SK-N-SH treated with all-trans-retinoic acid at 6 μM for 48 hours (cell line): ENCODE data around the gene FAM81B.

ENCODE experiments used
- ARNTL ChIP-seq: fragments of 450-650 bp; formaldehyde crosslinking; IDR thresholded peaks from 2 replicates; pipeline ENCODE4 v1.5.0; 2020; ENCODE audit warnings: low read depth, mild to moderate bottlenecking, moderate library complexity, borderline replicate concordance
- PPARA ChIP-seq: fragments of 250-450 bp; sonication (Bioruptor Pico); IDR thresholded peaks from 2 replicates; pipeline ENCODE4 v1.5.0; 2020; ENCODE audit warnings: mild to moderate bottlenecking, borderline replicate concordance
- RARB ChIP-seq: fragments of 250-450 bp; sonication (Bioruptor Pico); IDR thresholded peaks from 2 replicates; pipeline ENCODE4 v1.8.0; 2021; ENCODE audit warnings: mild to moderate bottlenecking, moderate library complexity
- TOX ChIP-seq: fragments of 250-450 bp; sonication (Bioruptor Pico); IDR thresholded peaks from 2 replicates; pipeline ENCODE4 v1.8.0; 2021; ENCODE audit warnings: mild to moderate bottlenecking, moderate library complexity, borderline replicate concordance
- ZFP30 ChIP-seq: fragments of 450-650 bp; formaldehyde crosslinking; IDR thresholded peaks from 2 replicates; pipeline ENCODE4 v1.5.0; 2022; ENCODE audit warnings: mild to moderate bottlenecking, moderate library complexity
- TF ChIP-seq, protein P1 (sequence below): fragments of 250-450 bp; sonication (Bioruptor Pico); IDR thresholded peaks from 2 replicates; pipeline ENCODE4 v1.8.0; 2021; ENCODE audit warnings: low read depth, mild to moderate bottlenecking, moderate library complexity, borderline replicate concordance

DNA sequence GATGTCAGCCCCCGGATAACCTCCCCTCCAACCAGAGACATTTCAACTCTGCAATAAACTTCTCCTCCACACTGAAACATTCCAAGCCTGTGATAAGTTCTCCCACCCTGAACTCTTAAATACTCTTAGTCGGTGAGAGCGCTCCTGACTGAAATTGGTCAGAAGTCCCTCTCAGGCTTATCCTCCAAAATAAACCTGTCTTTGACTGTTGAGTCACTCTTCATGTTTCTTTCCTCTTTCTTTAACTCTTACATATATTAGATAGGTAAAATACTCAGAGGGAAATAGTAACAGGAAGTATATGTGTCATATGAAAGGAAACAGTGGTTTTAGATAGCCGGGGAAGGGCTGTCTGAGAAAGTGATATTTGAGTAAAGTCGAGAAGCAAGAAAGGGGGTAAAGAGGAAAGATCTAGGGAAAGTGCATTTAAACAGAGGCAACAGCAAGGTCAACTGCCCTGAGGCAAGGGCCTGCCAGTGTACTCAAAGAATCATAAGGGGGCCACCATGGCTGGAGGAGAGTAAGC lies 11.0 kb upstream of the FAM81B start:
- TF ChIP-seq ZFP30 (CRISPR knock-in tag), result no peak
- no peak for TF ChIP-seq ARNTL (CRISPR knock-in tag)
- TF ChIP-seq, protein P1, sequence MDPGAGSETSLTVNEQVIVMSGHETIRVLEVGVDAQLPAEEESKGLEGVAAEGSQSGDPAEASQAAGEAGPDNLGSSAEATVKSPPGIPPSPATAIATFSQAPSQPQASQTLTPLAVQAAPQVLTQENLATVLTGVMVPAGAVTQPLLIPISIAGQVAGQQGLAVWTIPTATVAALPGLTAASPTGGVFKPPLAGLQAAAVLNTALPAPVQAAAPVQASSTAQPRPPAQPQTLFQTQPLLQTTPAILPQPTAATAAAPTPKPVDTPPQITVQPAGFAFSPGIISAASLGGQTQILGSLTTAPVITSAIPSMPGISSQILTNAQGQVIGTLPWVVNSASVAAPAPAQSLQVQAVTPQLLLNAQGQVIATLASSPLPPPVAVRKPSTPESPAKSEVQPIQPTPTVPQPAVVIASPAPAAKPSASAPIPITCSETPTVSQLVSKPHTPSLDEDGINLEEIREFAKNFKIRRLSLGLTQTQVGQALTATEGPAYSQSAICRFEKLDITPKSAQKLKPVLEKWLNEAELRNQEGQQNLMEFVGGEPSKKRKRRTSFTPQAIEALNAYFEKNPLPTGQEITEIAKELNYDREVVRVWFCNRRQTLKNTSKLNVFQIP (CRISPR knock-in tag), result no peak
- no peak for TF ChIP-seq PPARA (CRISPR knock-in tag)
- TF ChIP-seq TOX, result no peak
- no peak for TF ChIP-seq RARB
